GM12878 (cell line): Measurements from ENCODE around the gene CCNG1.

Experiments used
- DPF2 ChIP-seq: fragments of 450-650 bp; IDR thresholded peaks from 2 replicates; pipeline ENCODE4 v1.6.1; 2017; ENCODE audit warnings: mild to moderate bottlenecking
- EP300 ChIP-seq, 2 experiments: fragments of 150-350 bp in 1 of 2; IDR thresholded peaks; 2 replicates each; pipeline ENCODE4 v1.6.1; 2011 to 2012; ENCODE audit warnings: low read depth in 2 of 2, low read length in 2 of 2, borderline replicate concordance in 1 of 2, improper control_type of control experiment in 1 of 2, inconsistent platforms in 1 of 2; ENCODE audit not compliant: control insufficient read depth in 1 of 2
- MXI1 ChIP-seq: fragments of 150-350 bp; IDR thresholded peaks from 2 replicates; pipeline ENCODE4 v1.6.1; 2011; ENCODE audit warnings: low read depth, mild to moderate bottlenecking, inconsistent platforms, low read length, improper control_type of control experiment
- POLR2A ChIP-seq: IDR thresholded peaks from 2 replicates; pipeline ENCODE4 v1.6.1; 2011; ENCODE audit warnings: low read depth, mild to moderate bottlenecking, low read length
- RBBP5 ChIP-seq: fragments of 200-600 bp; sonication (generic); conservative IDR thresholded peaks from 2 replicates; pipeline ENCODE4 v1.6.1; 2016
- SMAD1 ChIP-seq: fragments of 450-650 bp; IDR thresholded peaks from 2 replicates; pipeline ENCODE4 v1.6.1; 2018; ENCODE audit warnings: mild to moderate bottlenecking, low read depth; ENCODE audit not compliant: partially characterized antibody
- SP1 ChIP-seq: IDR thresholded peaks from one replicate; pipeline ENCODE4 v1.6.1; 2011; ENCODE audit warnings: low read depth, low read length
- TAF1 ChIP-seq: IDR thresholded peaks from 2 replicates; pipeline ENCODE4 v1.6.1; 2011; ENCODE audit warnings: mild to moderate bottlenecking, low read depth, low read length, borderline replicate concordance
- YY1 ChIP-seq: IDR thresholded peaks from 2 replicates; pipeline ENCODE4 v1.6.1; 2011; ENCODE audit warnings: low read depth, mild to moderate bottlenecking, low read length
- TF ChIP-seq, protein P1 (sequence below): IDR thresholded peaks from 2 replicates; pipeline ENCODE4 v1.6.1; 2011; ENCODE audit warnings: borderline replicate concordance, low read depth, mild to moderate bottlenecking, moderate library complexity, mixed read lengths, low read length; ENCODE audit not compliant: insufficient read depth; ENCODE audit errors: extremely low read length
- TF ChIP-seq, protein P2 (sequence below), 3 experiments: IDR thresholded peaks in 2 of 3; conservative IDR thresholded peaks in 1 of 3; 2 replicates each; pipeline ENCODE4 v1.5.1; 2011; ENCODE audit warnings: low read depth in 3 of 3, low read length in 3 of 3, mild to moderate bottlenecking in 3 of 3, control low read depth in 2 of 3, moderate library complexity in 2 of 3, inconsistent platforms in 1 of 3, mixed read lengths in 1 of 3; ENCODE audit not compliant: control insufficient read depth in 2 of 3, insufficient read depth in 1 of 3; ENCODE audit errors: extremely low read depth in 1 of 3

DNA sequence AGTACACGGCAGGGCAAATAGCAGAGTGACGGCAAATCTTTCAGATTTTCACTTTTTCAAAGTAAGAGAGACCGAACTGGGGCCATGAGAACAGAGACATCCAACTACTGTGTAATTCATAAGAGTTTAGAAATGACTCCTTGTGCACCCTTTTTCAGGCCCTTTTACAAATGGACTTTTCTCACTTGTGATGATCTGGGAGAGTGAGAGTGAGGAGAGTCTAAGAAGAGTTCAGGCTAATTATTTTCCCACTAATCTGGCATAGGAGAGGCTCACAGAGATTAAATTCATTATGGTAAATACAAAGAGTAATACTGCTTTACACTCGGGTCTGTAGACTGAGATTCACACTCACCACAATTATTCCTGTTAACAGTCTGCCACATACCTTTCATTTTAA lies 880 bp upstream of the CCNG1 start:
- TF ChIP-seq DPF2 (no peak), POLR2A (no peak), EP300 (IDR thresholded peaks at IDR 0.05; ENCODE audit: borderline replicate concordance in 1 of 2, control insufficient read depth in 1 of 2, low read depth in 2 of 2, low read length in 2 of 2) (no peak), SMAD1 (no peak), MXI1 (no peak), SP1 (no peak), TAF1 (no peak), YY1 (no peak), RBBP5 (no peak)
- TF ChIP-seq, protein P1, sequence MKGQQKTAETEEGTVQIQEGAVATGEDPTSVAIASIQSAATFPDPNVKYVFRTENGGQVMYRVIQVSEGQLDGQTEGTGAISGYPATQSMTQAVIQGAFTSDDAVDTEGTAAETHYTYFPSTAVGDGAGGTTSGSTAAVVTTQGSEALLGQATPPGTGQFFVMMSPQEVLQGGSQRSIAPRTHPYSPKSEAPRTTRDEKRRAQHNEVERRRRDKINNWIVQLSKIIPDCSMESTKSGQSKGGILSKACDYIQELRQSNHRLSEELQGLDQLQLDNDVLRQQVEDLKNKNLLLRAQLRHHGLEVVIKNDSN, result no peak
- TF ChIP-seq, protein P2, sequence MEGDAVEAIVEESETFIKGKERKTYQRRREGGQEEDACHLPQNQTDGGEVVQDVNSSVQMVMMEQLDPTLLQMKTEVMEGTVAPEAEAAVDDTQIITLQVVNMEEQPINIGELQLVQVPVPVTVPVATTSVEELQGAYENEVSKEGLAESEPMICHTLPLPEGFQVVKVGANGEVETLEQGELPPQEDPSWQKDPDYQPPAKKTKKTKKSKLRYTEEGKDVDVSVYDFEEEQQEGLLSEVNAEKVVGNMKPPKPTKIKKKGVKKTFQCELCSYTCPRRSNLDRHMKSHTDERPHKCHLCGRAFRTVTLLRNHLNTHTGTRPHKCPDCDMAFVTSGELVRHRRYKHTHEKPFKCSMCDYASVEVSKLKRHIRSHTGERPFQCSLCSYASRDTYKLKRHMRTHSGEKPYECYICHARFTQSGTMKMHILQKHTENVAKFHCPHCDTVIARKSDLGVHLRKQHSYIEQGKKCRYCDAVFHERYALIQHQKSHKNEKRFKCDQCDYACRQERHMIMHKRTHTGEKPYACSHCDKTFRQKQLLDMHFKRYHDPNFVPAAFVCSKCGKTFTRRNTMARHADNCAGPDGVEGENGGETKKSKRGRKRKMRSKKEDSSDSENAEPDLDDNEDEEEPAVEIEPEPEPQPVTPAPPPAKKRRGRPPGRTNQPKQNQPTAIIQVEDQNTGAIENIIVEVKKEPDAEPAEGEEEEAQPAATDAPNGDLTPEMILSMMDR (IDR thresholded peaks at IDR 0.05 in 2 of 3, conservative IDR thresholded peaks at IDR 0.05 in 1 of 3; ENCODE audit: control insufficient read depth in 2 of 3, extremely low read depth in 1 of 3, insufficient read depth in 1 of 3, low read depth in 3 of 3, low read length in 3 of 3), result no peak
